Peyer's patch (tissue), 4 donors: ENCODE data around the gene MISP.

ENCODE experiments used
- POLR2A ChIP-seq, 2 donors: fragments of 450-650 bp; IDR thresholded peaks; one replicate each; pipeline ENCODE4 v1.5.1; 2017; ENCODE audit warnings: antibody characterized with exemption in 2 of 2, mild to moderate bottlenecking in 2 of 2, moderate library complexity in 2 of 2
- TF ChIP-seq, protein P1 (sequence below), 6 experiments: fragments of 450-650 bp in 4 of 6; fragments of 200-600 bp in 2 of 6; sonication (generic) in 1 of 6; IDR thresholded peaks; one replicate each; pipeline ENCODE4 v1.5.1; 2017 to 2019; ENCODE audit warnings: antibody characterized with exemption in 6 of 6, mild to moderate bottlenecking in 3 of 6, moderate library complexity in 1 of 6

DNA sequence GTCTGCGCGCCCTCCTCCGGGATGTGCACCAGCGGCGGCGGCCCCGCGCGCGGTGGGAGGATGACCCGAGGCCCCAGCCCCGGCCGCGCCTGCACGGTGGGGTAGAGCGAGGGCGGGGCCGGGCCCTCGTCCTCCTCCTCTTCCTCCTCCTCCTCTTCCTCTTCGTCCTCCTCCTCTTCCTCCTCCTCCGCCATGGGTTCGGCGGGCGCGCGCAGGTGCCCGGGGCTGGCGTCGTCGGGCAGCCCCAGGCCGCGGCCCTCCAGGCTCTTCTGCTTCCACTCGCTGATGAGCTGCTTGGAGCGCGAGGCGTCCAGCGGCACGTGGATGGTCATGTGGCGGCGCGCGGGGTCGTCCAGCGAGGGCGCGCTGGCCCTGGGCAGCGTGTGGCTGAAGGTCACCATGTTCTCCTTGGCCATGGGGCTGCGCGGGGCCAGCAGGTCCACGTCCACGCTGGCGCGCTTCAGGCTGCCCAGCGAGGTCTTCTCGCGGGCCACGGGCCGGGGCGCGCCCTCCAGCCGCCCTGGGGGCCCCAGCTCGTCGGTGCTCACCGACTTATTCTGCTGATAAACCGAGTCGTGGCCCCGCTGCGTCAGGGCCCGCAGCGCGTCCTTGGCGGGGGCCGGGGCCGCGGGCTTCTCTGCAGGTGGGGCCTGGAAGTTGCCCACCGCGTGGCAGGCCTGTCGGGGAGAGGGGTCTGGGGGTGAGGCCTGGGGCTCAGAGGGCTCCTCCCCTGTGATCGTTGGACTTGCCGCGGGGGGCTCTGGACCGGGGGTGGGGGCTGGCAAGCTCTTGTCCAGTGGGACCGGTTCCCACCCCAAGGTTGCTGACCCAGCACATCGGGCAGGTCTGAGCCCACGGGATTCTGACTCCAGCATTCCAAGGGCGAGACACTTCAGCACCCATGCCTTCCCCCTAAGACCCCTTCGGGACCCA is 62.6 kb downstream of the MISP start:
- TF ChIP-seq, protein P1, sequence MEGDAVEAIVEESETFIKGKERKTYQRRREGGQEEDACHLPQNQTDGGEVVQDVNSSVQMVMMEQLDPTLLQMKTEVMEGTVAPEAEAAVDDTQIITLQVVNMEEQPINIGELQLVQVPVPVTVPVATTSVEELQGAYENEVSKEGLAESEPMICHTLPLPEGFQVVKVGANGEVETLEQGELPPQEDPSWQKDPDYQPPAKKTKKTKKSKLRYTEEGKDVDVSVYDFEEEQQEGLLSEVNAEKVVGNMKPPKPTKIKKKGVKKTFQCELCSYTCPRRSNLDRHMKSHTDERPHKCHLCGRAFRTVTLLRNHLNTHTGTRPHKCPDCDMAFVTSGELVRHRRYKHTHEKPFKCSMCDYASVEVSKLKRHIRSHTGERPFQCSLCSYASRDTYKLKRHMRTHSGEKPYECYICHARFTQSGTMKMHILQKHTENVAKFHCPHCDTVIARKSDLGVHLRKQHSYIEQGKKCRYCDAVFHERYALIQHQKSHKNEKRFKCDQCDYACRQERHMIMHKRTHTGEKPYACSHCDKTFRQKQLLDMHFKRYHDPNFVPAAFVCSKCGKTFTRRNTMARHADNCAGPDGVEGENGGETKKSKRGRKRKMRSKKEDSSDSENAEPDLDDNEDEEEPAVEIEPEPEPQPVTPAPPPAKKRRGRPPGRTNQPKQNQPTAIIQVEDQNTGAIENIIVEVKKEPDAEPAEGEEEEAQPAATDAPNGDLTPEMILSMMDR (IDR thresholded peaks at IDR 0.05), result no peak
- no peak for TF ChIP-seq POLR2A (IDR thresholded peaks at IDR 0.05)
